ENCODE data around the gene AMELY. TPM values are rescaled to one million over a fixed set of nuclear protein-coding genes. Genes with fewer than 3 reads are reported as not detected.
"Not testable (repeated sequence)": the region's sequence is repeated elsewhere in the genome, so short reads cannot be mapped to it uniquely, and the experiment has no call there.

AMELY gene, protein sequence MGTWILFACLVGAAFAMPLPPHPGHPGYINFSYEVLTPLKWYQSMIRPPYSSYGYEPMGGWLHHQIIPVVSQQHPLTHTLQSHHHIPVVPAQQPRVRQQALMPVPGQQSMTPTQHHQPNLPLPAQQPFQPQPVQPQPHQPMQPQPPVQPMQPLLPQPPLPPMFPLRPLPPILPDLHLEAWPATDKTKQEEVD
- polyA plus RNA-seq (ENCODE audit: insufficient read length in 3 of 3) = not detected
- long read RNA-seq, donor 1 = 0 reads
- long read RNA-seq, donor 2 = 0 reads
- long read RNA-seq, donor 3 = 0 reads
- long read RNA-seq, donor 4 = 0 reads
- long read RNA-seq, donor 5 = 0 reads
- long read RNA-seq, donor 6 = 0 reads
- long read RNA-seq, donor 7 = 0 reads
- long read RNA-seq, donor 8 = 0 reads
- long read RNA-seq, donor 9 = 0 reads
- long read RNA-seq, donor 10 = 0 reads
- long read RNA-seq, donor 11 = 0 reads
- long read RNA-seq, donor 12 = 0 reads
- long read RNA-seq, donor 13 = 0 reads
- long read RNA-seq, donor 14 = 0 reads
- long read RNA-seq, donor 15 = 0 reads
- long read RNA-seq, donor 16 = 0 reads

DNA sequence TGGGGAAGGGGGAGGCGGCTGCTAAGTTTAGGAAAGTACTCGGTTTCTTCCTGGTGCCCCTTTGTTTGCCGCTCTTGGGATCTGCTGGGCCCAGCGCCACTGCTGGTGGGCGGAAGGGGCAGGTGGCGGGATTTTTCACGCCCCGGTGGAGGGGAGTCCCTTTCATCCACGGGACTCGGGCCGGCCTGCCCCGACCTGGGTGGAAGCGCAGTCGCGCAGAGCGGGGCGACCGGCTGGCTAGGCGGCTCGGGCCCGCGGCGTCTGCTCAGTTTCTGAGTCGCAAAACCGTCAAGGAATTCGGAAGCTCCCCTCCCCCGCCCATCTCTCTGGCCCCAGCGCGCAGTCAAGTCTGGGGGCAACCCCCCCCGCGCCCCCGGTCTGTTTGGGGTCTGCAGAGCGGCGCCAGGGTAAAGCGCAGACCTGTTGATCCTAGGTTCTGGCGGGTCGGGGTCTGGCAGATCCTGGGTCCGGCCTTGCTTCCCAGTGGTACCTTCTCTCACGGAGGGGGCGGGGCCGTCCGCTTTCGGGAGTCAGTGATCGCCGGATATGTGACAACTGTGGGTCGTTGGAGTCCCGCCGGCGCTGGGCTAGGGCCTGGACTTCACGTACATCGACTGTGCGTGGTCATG is at the start of gene AMELY:
TSS of gene AMELY (minus strand) at position 500 of the 629 bp plus-strand sequence. CDS start 39,144 bp downstream, outside the sequence.
- no peak for DNase-seq

DNA sequence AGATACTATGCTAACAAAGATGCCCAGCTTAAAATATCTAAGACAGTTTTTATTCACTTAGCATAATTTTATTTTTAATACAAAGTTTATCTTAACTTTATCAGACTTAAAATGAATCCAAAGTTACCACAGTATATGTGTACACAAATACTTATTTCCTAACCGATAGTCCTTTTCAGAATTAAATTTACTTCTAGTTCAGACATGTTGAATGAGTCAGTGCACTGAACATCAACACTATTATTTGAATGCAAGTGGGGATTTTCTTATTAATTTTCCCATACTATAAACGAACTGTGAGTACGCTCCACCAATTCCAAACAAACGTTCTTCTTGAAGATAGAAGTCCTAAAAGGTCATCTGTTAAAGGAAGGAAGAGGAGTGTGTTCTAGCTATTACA is 38.4 kb upstream of the AMELY start:
- DNase-seq = no peak

DNA sequence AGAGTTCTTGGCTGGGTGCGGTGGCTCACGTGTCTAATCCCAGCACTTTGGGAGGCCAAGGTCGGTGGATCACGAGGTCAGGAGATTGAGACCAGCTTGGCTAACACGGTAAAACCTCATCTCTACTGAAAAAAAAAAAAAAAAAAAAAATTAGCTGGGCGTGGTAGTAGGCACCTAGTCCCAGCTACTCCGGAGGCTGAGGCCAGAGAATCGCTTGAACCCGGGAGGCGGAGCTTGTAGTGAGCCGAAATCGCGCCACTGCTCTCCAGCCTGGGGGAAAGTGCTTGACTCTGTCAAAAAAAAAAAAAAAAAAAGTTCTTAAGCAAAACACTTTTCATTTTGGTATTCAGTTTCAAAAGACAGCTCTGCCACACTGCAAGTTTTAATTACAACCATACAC is 36.8 kb upstream of the AMELY start:
- no peak for DNase-seq

DNA sequence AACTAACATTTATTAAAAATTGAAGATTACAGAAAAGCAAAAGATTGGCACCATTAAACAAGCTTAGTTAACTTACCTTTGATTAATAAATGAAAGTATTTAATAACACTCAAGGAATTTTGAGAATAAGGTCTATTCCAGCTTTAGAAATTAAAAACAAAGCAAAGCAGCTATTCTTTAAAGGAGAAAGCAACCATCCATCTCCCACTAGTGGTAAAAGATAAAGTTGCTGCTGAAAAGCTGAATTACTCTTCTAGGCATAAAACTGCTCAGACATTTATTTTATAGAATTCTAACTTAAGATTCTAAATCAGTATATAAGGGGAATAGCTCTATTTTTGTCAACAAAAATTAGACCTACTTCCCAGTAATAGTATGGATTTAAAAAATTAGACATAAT is 36.1 kb upstream of the AMELY start:
- no peak for DNase-seq

DNA sequence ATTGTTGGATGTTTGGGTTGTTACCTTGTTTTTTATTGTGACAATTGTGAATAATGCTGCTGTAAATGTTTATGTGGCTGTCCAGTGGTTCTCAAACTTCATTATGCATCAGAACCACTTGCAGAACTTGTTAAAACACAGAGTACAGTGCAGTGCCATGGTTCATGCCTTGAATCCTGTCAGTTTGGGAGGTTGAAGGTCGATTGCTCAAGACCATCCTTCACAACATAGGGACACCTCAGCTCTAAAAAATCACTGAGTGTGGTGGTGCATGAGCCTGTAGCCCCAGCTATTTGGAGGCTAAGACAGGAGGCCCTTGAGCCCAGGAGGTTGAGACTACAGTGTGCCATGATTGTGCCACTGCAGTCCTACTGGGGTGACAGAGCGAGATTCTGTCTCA is 23.9 kb upstream of the AMELY start:
- DNase-seq = no peak

DNA sequence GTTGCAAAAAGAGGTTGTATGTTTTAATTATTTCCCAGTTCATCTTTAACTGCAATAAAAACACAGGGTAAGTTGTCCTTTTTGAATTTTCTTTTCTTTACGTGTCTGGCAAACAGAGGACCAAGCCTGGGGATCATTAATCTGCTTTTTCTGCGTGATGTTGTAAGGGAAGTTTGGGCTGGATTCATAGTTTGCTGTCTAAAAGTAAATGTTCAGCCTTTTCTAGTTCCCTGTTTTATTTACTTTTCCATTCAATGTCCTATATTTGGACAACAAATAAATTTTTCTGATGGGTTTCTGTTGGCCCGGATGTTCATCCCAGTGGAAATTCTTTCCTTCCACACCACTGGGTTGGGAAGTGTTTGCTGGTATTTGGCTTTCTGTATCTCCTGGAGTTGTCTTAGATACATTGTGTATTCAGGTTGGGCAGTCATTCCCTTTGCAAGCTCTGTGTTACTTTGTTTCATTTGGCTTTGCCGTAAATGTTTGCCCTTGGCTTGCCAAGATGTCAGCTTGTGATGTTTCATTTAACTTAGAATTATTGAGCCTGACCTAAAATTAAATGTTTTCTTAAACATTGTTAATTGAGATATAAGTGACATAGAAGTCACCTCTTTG is 20.3 kb upstream of the AMELY start:
- DNase-seq = no peak

DNA sequence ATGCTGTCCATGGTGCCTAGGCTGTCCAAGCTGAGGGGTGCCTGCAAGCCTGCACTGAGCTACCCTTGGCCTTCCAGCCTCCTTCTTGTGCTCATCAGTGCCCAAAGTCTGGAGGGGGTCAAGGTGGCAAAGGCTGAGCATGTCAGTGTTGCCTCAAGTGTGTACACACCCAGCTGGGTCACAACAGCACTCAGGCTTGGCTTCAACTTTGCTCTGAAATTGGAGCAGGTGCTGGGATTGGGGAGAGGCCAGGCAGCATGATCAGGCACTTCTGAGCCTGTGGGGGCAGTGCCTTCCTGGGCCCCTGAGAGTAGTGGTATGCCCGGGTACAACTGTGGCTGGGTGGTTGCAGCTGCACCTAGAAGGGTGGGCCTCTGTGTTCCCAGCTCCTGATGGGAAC is 17.7 kb upstream of the AMELY start:
- no peak for DNase-seq

DNA sequence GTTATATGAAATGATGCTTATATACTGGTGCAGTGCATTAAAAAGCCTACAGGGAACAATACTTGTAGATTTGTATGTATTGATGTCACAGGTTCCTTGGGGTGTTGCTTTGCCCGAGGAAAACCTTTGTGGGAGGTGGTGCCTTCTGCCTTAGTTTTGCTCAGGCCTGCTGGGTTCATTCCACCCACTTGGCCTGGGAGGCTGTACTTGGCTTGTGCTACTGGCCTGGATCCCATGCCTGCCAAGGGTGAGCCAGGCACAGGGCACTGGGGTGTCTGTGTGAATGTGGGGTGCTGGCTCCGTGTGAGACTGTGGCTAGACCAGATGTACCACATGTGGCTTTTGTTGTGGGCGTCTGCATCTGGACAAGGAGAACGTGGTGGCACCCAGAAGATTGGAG is 16.7 kb upstream of the AMELY start:
- no peak for DNase-seq

DNA sequence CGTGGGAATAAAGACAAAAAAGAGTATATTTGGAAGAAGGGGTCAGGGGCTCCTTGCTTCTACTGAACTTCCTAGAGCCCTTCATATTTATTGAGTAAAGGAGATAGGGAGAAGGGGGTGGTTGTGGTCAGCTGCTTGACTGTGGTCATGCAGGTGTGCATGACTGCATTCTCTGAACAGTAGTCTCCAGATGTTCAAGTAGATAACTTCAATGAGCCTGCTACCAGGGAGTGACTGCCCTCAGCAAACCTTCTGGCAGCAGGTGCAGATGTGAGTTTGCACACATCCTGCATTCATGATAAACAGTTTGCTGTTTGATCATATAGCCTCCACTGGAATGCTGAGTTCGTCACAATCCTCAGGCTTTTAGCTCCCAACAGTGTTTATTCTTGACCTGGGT is 9.5 kb upstream of the AMELY start:
- no peak for DNase-seq

DNA sequence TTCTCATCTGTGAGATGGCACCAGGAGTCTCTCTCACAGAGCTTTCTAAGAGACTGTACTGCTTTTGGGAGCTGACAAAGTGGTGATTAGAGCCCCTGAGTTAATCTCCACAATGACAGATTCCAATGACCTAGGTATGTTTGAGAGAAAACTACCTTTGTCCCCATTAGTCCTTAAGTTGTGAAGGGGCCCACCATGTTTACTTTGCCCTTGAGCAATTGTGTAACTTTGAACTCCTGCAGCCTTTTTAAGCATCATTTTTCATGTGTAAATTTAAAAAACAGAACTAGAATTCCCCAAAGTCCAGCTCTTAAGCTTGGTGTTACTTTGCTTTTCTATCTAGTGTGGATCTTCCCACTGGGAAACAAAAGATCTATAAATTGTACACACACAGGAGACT is 1.8 kb upstream of the AMELY start:
- no peak for DNase-seq

DNA sequence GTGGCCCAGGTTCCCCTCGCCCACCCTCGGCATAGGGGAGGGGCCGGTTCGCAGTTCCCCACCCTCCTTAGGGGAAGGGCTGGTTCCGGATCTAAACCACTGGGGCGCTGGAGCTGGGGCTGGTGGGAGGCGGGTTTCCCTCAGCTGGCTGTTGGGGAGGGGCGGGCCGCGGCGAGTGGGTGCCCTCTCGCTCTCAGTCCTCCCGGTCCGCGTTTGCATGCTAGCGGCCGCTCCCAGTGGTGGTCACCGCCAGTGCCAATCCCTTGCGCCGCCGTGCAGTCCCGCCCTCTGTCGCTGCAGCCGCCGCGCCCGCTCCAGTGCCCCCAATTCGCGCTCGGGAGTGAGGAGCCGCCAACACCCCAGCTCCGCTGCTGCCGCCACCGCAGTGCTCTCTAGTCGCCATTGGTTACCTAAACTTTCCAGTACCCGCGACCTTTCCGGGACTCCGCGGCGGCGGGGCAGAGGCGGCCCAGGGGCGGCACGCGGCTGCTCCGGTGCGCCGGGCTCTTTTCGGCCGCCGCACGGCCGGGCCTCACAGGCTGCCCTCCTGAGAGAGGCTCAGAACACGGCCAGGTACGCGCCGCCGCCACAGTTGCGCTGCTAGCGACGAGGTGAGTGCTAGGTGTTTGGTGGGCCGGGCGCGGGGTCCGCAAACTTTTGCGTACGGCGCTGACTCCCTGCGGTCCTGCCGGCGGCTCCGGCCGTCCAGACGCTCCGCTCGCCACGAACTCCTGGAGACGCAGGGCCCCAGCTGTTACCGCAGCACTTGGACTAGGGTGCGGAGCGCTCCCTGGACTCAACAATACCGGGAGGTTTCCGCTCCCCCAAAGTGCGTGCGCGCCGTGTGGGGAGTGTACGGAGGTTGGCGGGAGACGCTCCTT is 940 bp downstream of the AMELY start, which contains the start of gene TBL1Y:
TSS of gene TBL1Y (plus strand) at position 326 of the 881 bp plus-strand sequence. CDS start 114,388 bp downstream, outside the sequence.
- no peak for DNase-seq

DNA sequence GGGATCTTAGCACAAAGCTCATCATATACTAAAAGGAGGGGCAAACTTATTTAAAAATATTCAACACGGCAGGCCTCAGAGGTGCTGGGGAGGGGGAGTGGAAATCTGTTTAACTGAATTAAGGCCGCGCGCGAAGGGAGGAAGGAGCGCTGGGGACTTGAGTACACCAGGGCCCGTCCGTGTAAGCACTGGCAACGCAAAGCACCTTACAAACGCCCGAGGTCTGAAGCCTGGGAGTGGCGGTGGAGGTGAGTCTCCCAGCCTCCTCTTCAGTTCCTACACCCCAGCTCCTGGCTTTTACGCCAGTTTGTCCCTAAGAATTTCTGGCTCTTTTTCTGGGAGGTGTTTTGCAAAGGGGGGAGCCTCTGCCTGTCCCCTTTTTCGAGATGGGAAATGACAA is 1.7 kb downstream of the AMELY start:
- DNase-seq = no peak

DNA sequence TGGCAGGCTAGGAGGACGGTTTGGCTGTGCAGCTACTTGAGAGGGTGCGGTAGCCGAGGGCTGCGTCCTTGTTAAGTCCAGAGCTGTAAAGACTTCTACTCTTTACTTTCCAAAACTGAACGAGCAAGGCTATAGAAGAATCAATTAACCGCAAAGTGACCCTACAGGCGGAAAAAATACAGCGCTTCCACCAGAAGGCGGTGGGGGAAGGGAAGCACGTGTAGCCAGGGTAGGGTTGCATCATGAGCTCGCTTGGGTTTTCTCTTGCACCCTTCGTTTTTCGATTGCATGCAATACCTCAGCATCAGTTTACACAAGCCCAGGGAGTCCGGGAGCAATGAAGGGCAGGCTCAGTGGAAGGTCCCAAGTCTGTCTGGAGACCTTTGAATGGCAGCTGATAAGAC is 2.4 kb downstream of the AMELY start:
- DNase-seq = no peak

DNA sequence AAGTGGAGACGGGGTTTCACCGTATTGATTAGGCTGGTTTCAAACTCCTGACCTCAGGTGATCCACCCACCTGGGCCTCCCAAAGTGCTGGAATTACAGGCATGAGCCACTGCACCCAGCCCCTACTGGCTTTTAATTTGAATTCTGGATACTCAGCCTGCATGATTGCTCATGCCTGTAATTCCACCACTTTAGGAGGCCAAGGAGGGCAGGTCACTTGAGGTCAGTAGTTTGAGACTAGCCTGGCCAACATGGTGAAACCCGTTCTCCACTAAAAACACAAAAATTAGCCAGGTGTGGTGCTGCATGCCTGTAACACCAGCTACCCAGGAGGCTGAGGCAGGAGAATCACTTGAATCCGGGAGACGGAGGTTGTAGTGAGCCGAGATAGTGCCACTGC is 3.5 kb downstream of the AMELY start:
- DNase-seq = not testable (repeated sequence)

DNA sequence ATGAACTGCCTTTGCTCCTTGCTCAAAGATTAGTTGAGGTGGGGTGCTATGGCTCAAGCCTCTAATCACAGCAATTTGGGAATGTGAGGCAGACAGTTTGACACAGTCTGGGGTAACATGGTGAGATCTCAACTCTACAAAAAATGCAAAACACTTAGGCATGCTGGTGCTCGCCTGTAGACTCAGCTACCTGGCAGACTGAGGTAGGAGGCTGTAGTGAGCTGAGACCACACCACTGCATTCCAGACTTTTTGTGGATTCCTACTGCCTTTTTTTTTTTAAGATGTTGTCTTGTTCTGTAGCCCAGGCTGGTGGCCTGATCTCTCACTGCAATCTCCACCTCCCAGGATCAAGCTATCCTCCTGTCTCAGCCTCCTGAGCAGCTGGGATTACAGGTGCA is 4.0 kb downstream of the AMELY start:
- no peak for DNase-seq

DNA sequence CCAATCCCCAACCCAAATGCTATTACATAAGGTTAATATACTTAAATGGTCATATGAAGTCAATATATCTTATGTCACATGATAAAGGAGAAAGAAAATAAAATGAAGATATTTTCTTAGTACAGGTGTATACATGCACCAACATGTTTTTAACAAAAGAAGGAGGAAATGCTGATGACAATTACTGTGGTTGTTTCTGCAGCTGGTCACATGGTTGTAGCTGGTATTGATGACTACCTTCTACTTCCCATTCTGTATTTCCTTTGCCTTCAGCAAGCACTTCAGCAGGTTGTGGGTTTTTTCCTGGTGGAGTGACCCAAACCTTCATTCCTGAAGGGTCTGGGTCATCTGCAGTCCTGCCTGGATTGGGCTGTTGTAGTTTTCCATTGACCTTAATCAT is 9.4 kb downstream of the AMELY start:
- DNase-seq = not testable (repeated sequence)

DNA sequence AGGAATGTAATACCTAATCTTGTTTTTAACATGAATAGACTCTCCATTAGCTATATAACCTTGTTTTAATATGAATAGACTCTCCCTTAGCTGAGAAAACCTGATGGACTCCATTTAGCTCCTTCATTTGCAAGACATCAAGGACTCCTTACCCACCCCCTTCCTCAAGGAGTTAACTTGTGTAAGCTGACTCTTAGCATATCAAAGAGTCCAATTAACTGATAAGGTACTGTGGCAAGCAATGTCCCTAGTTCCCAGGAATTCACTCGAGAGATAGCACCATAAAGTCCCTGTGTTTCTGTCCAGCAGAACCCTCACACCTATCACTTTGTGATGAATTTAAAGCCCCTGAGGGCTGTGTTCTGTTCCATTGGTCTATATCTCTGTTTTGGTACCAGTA is 16.3 kb downstream of the AMELY start:
- DNase-seq = no peak

DNA sequence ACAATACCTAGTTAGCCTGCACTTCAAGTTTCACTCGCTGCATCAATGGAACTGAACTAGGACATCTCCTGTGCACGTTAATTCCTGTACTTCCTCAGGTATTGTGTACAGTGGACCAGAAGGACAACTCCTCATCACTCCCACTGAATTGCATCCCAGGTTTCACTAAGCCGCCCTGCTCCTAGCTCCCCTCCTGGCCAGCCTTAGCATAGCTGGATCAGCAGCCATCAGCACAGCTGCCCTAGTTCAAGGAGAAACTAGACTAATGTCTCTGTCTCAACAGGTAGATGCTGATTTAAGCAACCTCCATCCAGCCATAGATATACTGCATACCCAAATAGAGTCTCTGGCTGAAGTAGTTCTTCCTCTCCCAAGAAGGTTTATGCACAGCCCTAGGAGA is 17.1 kb downstream of the AMELY start:
- no peak for DNase-seq

DNA sequence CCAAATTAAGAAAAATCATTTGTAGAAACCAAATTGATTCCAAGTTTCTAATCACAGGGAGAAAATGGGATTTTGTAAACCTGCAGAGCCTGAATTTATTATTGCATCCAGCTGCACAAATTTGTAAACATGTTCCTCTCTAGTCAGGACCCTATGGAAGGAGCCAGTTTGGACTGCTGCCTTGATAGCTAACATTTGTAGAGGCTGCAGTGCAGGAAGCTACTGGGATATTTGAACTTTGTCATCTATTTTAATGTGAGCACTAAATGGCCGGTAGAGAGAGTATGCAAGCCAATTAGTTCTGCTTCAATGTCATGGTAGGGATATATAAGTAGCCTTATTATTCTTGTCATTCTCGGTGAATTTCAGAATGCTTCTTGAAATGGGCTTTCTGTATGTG is 62.2 kb downstream of the AMELY start:
- no peak for DNase-seq

DNA sequence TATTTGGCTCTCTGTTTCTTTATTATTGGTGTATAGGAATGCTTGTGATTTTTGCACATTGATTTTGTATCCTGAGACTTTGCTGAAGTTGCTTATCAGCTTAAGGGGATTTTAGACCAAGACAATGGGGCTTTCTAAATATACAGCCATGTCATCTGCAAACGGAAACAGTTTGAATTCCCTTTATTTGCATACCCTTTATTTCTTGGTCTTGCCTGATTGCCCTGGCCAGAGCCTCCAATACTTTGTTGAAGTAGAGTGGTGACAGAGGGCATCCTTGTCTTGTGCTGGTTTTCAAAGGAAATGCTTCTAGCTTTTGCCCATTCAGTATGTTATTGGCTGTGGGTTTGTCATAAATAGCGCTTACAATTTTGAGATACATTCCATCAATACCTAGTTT is 68.9 kb downstream of the AMELY start:
- not testable (repeated sequence) for DNase-seq
